Lower lobe of right lung (tissue), 2 donors: ENCODE results near the gene SLC6A5. TPM values are rescaled to one million over a fixed set of nuclear protein-coding genes. Genes with fewer than 3 reads are reported as not detected.

Experiments
- ATAC-seq, 2 donors: fragments of 200-7000 bp; cut with Tn5 transposase; one replicate each; pipeline ENCODE4 v1.9.1; 2020 to 2022; ENCODE audit warnings: mild to moderate bottlenecking in 2 of 2, moderate library complexity in 2 of 2
- DNase-seq: peaks from one replicate; pipeline ENCODE4 v3.0.0-alpha.2; 2020
- H3K27ac ChIP-seq: fragments of 200-600 bp; one replicate; pipeline ENCODE4 v1.8.0; 2022
- H3K27me3 ChIP-seq: fragments of 200-600 bp; one replicate; pipeline ENCODE4 v1.8.0; 2022; ENCODE audit warnings: low read depth
- H3K36me3 ChIP-seq: fragments of 200-600 bp; one replicate; pipeline ENCODE4 v1.8.0; 2022; ENCODE audit warnings: mild to moderate bottlenecking
- H3K4me1 ChIP-seq: fragments of 200-600 bp; one replicate; pipeline ENCODE4 v1.8.0; 2022
- H3K4me3 ChIP-seq: fragments of 200-600 bp; one replicate; pipeline ENCODE4 v1.8.0; 2022; ENCODE audit warnings: mild to moderate bottlenecking
- H3K9me3 ChIP-seq: fragments of 200-600 bp; one replicate; pipeline ENCODE4 v1.8.0; 2022
- intact Hi-C: fragments of 100-400 bp; cut with DNase I; formaldehyde crosslinking; loops from one replicate; pipeline ENCODE4 v1.11.0; 2022
- total RNA-seq: library from RNA; stranded (reverse); fragmentation: NEBNext Ultra II Directional; extraction: Animal tissue kit (Norgen Biotek cat#: 25700); gene quantifications from one replicate; pipeline ENCODE4 v1.2.1, GENCODE V29; 2021
- TF ChIP-seq, protein P1 (sequence below): fragments of 200-600 bp; IDR thresholded peaks from one replicate; pipeline ENCODE4 v1.8.0; 2022; ENCODE audit warnings: antibody characterized with exemption, mild to moderate bottlenecking
- donor health status: DM: no; HTN: yes; CAD: no; lungs with severe emphysema.

SLC6A5 gene
- total RNA-seq, 1 donor from 2014 or later = not detected

DNA sequence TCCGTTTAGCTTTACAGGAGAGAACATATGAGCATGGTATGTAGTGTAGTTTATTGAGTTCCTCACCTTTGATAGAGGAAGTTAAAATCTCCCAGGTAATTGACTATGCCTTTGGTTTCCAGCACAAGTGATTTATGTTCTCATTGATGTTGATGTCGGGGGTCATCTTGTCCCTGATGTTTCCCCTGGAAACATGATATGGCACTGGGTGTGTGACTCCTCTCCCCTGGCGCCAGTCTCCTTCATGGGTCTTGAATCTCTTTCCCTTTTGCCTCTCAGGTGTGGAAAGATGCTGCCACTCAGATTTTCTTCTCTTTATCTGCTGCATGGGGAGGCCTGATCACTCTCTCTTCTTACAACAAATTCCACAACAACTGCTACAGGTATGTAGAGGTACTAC, 28.3 kb downstream of the SLC6A5 start:
- DNase-seq = no peak
- Histone ChIP-seq H3K36me3 (no peaks in the 10 kb centered on the region), H3K27ac (no peak overlapping the region), H3K27me3 (no peaks in the 10 kb centered on the region), H3K4me3 (no peak overlapping the region), H3K4me1 (no peaks in the 10 kb centered on the region), H3K9me3 (no peaks in the 10 kb centered on the region)
- intact Hi-C loops = no loop called here
- no peak for ATAC-seq
- TF ChIP-seq, protein P1, sequence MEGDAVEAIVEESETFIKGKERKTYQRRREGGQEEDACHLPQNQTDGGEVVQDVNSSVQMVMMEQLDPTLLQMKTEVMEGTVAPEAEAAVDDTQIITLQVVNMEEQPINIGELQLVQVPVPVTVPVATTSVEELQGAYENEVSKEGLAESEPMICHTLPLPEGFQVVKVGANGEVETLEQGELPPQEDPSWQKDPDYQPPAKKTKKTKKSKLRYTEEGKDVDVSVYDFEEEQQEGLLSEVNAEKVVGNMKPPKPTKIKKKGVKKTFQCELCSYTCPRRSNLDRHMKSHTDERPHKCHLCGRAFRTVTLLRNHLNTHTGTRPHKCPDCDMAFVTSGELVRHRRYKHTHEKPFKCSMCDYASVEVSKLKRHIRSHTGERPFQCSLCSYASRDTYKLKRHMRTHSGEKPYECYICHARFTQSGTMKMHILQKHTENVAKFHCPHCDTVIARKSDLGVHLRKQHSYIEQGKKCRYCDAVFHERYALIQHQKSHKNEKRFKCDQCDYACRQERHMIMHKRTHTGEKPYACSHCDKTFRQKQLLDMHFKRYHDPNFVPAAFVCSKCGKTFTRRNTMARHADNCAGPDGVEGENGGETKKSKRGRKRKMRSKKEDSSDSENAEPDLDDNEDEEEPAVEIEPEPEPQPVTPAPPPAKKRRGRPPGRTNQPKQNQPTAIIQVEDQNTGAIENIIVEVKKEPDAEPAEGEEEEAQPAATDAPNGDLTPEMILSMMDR = no peak

DNA sequence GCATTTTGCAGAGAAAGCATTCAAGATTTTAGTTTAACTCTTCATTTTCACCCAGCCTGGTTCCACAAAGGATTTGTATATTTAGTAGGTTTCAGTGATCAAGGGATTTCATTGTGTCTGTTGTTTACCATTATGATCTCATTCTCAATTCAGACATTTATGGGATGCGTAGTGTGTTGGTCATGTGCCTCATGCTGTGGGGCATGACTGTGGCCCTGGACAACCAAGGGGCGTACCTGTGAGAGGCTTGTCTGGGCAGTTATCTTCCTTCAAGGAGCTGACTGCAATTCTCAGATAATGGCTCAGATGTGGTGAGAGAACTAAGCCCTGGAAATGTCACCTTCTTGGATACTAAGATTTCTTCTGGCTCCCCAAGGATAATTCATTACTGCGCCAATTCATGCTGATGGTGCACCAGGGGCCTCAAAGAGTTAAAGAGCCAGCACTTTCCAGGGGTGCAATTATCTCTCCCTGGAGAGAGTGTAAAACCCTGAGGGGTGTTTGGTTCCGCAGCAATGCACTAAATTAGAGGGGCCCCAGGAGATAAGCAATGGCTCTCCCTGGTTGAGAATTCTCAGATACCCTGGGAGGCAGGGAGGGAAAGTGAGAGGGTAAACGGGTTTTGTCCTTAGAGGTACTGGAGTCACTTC, 32.2 kb downstream of the SLC6A5 start:
- TF ChIP-seq, protein P1 = no peak
- Histone ChIP-seq H3K4me3 (no peak overlapping the region), H3K4me1 (no peaks in the 10 kb centered on the region), H3K27me3 (no peaks in the 10 kb centered on the region), H3K9me3 (no peaks in the 10 kb centered on the region), H3K27ac (no peak overlapping the region), H3K36me3 (no peaks in the 10 kb centered on the region)
- intact Hi-C loops = no loop called here
- DNase-seq = no peak
- no peak for ATAC-seq

DNA sequence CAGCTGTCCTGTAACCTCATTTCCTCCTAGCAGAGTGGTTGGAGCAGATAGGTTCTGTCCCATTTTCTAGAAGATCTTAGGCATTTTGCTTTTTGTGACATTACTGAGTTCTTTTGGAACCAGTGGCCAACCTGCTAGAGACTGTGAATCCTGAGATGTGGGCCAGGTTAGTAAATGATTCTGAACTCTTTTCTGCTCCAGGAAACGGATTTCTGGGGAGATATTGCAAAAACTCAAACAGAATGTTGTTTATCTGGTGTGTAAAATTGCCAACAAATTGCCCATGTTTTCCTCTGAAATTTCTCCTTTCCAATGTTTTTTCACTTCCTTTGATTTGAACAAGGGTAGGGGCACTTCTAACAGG, 32.7 kb downstream of the SLC6A5 start:
- H3K9me3 ChIP-seq = no peaks in the 10 kb centered on the region
- no peak for DNase-seq
- no peak overlapping the region for H3K27ac ChIP-seq
- H3K4me1 ChIP-seq = no peaks in the 10 kb centered on the region
- ATAC-seq = no peak
- intact Hi-C loops = no loop called here
- H3K36me3 ChIP-seq = no peaks in the 10 kb centered on the region
- TF ChIP-seq, protein P1 = no peak
- no peak overlapping the region for H3K4me3 ChIP-seq
- H3K27me3 ChIP-seq = no peaks in the 10 kb centered on the region

GRCh38 chr11:20634044-20634443, 34.6 kb downstream of the SLC6A5 start:
- Histone ChIP-seq H3K27ac (no peak overlapping the region), H3K36me3 (no peaks in the 10 kb centered on the region), H3K4me1 (no peaks in the 10 kb centered on the region), H3K4me3 (no peak overlapping the region), H3K27me3 (no peaks in the 10 kb centered on the region), H3K9me3 (no peaks in the 10 kb centered on the region)
- TF ChIP-seq, protein P1 = no peak
- intact Hi-C loops = no loop called here
- DNase-seq (no peak), ATAC-seq (no peak)

GRCh38 chr11:20634781-20635180, 35.4 kb downstream of the SLC6A5 start:
- ATAC-seq (no peak), DNase-seq (no peak)
- no peak overlapping the region for H3K27ac ChIP-seq
- no peaks in the 10 kb centered on the region for H3K9me3 ChIP-seq
- no peaks in the 10 kb centered on the region for H3K4me1 ChIP-seq
- no peak overlapping the region for H3K4me3 ChIP-seq
- no peaks in the 10 kb centered on the region for H3K36me3 ChIP-seq
- intact Hi-C loops = no loop called here
- TF ChIP-seq, protein P1 = no peak
- peaks cover 5% of the 10 kb centered on the region for H3K27me3 ChIP-seq
